SK-N-SH (cell line): Measurements from ENCODE around the gene MRPL10. TPM values are rescaled to one million over a fixed set of nuclear protein-coding genes. Genes with fewer than 3 reads are reported as not detected.

Source experiments
- EZH2phosphoT487 ChIP-seq: fragments of 200-600 bp; sonication (generic); IDR thresholded peaks from 2 replicates; pipeline ENCODE4 v1.6.1; 2017; ENCODE audit warnings: low read depth, mixed run types, mild to moderate bottlenecking, antibody characterized with exemption, moderate library complexity, borderline replicate concordance
- FOXJ3 ChIP-seq: sonication (generic); formaldehyde crosslinking; IDR thresholded peaks from 2 replicates; pipeline ENCODE4 v1.5.1; 2020; ENCODE audit warnings: mild to moderate bottlenecking, missing genetic modification reagents
- GABPA ChIP-seq: IDR thresholded peaks from 2 replicates; pipeline ENCODE4 v1.4.0; 2012; ENCODE audit warnings: low read depth, mild to moderate bottlenecking
- GATA2 ChIP-seq: sonication (generic); formaldehyde crosslinking; IDR thresholded peaks from 2 replicates; pipeline ENCODE4 v1.5.0; 2020; ENCODE audit warnings: mild to moderate bottlenecking, missing genetic modification reagents
- IRF3 ChIP-seq: fragments of 150-350 bp; IDR thresholded peaks from 2 replicates; pipeline ENCODE4 v1.6.1; 2016; ENCODE audit warnings: mild to moderate bottlenecking, low read depth, low read length
- MXI1 ChIP-seq: IDR thresholded peaks from 2 replicates; pipeline ENCODE4 v1.6.1; 2012; ENCODE audit warnings: mild to moderate bottlenecking, low read depth, low read length, improper control_type of control experiment
- NFIC ChIP-seq: IDR thresholded peaks from 2 replicates; pipeline ENCODE4 v1.4.0; 2012; ENCODE audit warnings: borderline replicate concordance
- NRF1 ChIP-seq: IDR thresholded peaks from 2 replicates; pipeline ENCODE4 v1.6.1; 2012; ENCODE audit warnings: low read depth, mild to moderate bottlenecking, low read length
- RAD21 ChIP-seq: IDR thresholded peaks from 2 replicates; pipeline ENCODE4 v1.6.1; 2012; ENCODE audit warnings: mild to moderate bottlenecking, low read length
- RCOR1 ChIP-seq: fragments of 150-350 bp; IDR thresholded peaks from 2 replicates; pipeline ENCODE4 v1.6.1; 2017; ENCODE audit warnings: antibody characterized with exemption, low read length
- REST ChIP-seq: IDR thresholded peaks from 2 replicates; pipeline ENCODE4 v1.6.1; 2012; ENCODE audit warnings: mild to moderate bottlenecking, low read depth, low read length, moderate library complexity
- RFX5 ChIP-seq: IDR thresholded peaks from 2 replicates; pipeline ENCODE4 v1.6.1; 2012; ENCODE audit warnings: mild to moderate bottlenecking, improper control_type of control experiment, low read length
- SIN3A ChIP-seq: IDR thresholded peaks from 2 replicates; pipeline ENCODE4 v1.6.1; 2012; ENCODE audit warnings: low read depth, mild to moderate bottlenecking, low read length, moderate library complexity, borderline replicate concordance
- TAF1 ChIP-seq: IDR thresholded peaks from 2 replicates; pipeline ENCODE4 v1.6.1; 2012; ENCODE audit warnings: low read depth, mild to moderate bottlenecking, low read length, moderate library complexity, borderline replicate concordance
- TCF12 ChIP-seq: IDR thresholded peaks from 2 replicates; pipeline ENCODE4 v1.4.0; 2012
- USF2 ChIP-seq: fragments of 150-350 bp; IDR thresholded peaks from 2 replicates; pipeline ENCODE4 v1.6.1; 2017; ENCODE audit warnings: antibody characterized with exemption, low read length, low read depth, borderline replicate concordance
- YY1 ChIP-seq: IDR thresholded peaks from 2 replicates; pipeline ENCODE4 v1.4.0; 2012; ENCODE audit warnings: low read depth, mild to moderate bottlenecking
- ZBTB33 ChIP-seq: IDR thresholded peaks from 2 replicates; pipeline ENCODE4 v1.4.0; 2012; ENCODE audit warnings: low read depth, borderline replicate concordance
- polyA plus RNA-seq, 3 experiments: library from polyadenylated mRNA; depleted of rRNA; stranded (reverse); fragments of >200 nt; gene quantifications; 2 replicates each; pipeline ENCODE4 v1.2.3, GENCODE V29; 2012
- TF ChIP-seq, protein P1 (sequence below): fragments of 200-600 bp; sonication (generic); IDR thresholded peaks from 2 replicates; pipeline ENCODE4 v1.6.1; 2017; ENCODE audit warnings: antibody characterized with exemption, mild to moderate bottlenecking, moderate library complexity

The MRPL10 gene
- polyA plus RNA-seq, 1 of the 3 experiments (the other 2 are of a cell fraction), result 136 TPM

DNA sequence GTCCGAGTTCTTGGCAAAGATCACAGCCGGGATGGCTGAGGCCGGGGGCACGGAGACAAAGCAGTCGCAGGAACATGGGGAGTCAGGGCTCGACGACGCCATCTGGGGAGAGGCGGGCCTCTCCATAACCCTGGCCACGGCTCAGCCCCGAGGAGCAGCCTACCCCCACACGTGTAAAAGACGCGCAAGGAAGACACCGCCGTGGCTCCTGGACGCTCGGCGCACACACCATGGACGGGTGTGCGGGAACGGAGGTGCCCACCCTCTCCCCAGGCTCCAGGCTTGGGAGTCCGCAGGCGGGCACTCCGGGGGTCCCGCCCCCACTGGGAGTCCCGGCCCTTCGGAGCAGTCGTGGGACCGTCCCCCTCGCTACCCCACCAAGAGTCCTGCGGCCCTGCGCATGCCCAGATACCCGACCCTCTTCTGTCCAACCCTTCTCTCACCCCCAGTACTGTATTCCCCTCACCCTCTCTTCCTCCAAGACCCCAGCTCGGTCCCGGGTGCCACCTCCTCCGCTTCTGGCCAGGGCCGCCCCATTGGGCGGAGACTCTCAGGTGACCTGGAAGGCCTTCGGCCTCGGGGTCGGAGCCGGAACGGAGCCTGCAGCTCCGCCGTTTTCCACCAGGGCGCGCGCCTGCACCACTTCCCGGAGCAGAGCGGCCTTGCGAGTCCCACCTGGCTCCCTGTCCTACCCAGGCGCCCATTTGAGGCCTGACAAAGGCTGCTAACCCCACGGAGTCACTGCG, 9.6 kb upstream of the MRPL10 start, which contains the start of gene SCRN2 (continued):
- TF ChIP-seq ZBTB33 (no peak), TCF12 (0 out of 2 replicates have a peak, but pooled peaks have one; percentile 34), REST (0 out of 2 replicates have a peak, but pooled peaks have one; percentile 26), NFIC (no peak), RAD21 (peak; percentile 97), TAF1 (peak; percentile 65), GATA2 (no peak), RCOR1 (peak; percentile 50; the same call in 1 of the 2 replicates), SIN3A (no peak; the same call in 1 of the 2 replicates), RFX5 (no peak), GABPA (peak; percentile 76), FOXJ3 (CRISPR knock-in tag) (0 out of 2 replicates have a peak, but pooled peaks have one; percentile 27), EZH2phosphoT487 (no peak), NRF1 (peak; percentile 71), YY1 (no peak), USF2 (0 out of 2 replicates have a peak, but pooled peaks have one; percentile 33), MXI1 (peak; percentile 51; the same call in 1 of the 2 replicates), IRF3 (no peak)
- TF ChIP-seq, protein P1, sequence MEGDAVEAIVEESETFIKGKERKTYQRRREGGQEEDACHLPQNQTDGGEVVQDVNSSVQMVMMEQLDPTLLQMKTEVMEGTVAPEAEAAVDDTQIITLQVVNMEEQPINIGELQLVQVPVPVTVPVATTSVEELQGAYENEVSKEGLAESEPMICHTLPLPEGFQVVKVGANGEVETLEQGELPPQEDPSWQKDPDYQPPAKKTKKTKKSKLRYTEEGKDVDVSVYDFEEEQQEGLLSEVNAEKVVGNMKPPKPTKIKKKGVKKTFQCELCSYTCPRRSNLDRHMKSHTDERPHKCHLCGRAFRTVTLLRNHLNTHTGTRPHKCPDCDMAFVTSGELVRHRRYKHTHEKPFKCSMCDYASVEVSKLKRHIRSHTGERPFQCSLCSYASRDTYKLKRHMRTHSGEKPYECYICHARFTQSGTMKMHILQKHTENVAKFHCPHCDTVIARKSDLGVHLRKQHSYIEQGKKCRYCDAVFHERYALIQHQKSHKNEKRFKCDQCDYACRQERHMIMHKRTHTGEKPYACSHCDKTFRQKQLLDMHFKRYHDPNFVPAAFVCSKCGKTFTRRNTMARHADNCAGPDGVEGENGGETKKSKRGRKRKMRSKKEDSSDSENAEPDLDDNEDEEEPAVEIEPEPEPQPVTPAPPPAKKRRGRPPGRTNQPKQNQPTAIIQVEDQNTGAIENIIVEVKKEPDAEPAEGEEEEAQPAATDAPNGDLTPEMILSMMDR, result peak; percentile 99
